CD4-positive, CD25-positive, alpha-beta regulatory T cell (primary cell): ENCODE results near the gene PCED1A. TPM values are rescaled to one million over a fixed set of nuclear protein-coding genes. Genes with fewer than 3 reads are reported as not detected.

Experiments
- ATAC-seq, 2 donors: fragments of 150-1000 bp; cut with Tn5 transposase; one replicate each; pipeline ENCODE4 v1.10.0; 2021; ENCODE audit warnings: low read depth in 2 of 2, moderate number of reproducible peaks in 2 of 2, moderate library complexity in 1 of 2
- DNase-seq, 3 donors: peaks; one replicate each; pipeline versions ENCODE4 v3.0.0 to v3.0.0-alpha.2; 2012 to 2022; ENCODE audit warnings: mixed read lengths in 1 of 3
- H3K27ac ChIP-seq: one replicate; pipeline ENCODE4 v1.7.0; 2013; ENCODE audit warnings: mild to moderate bottlenecking, low read length; ENCODE audit not compliant: insufficient read depth, poor library complexity, severe bottlenecking
- H3K27me3 ChIP-seq: one replicate; pipeline ENCODE4 v1.7.0; 2013; ENCODE audit warnings: low read length; ENCODE audit not compliant: control insufficient read depth, insufficient read depth
- H3K36me3 ChIP-seq: one replicate; pipeline ENCODE4 v1.7.0; 2013; ENCODE audit warnings: mild to moderate bottlenecking, low read length, moderate library complexity; ENCODE audit not compliant: control insufficient read depth, insufficient read depth
- H3K4me1 ChIP-seq: 2 replicates; pipeline ENCODE4 v1.7.0; 2013; ENCODE audit warnings: mild to moderate bottlenecking, low read length; ENCODE audit not compliant: insufficient read depth, control insufficient read depth, poor library complexity, severe bottlenecking
- H3K4me3 ChIP-seq: one replicate; pipeline ENCODE4 v1.7.0; 2013; ENCODE audit warnings: low read depth, mild to moderate bottlenecking, low read length, moderate library complexity
- H3K9me3 ChIP-seq, 2 experiments: 1 replicate in 1 of 2; 2 replicates in 1 of 2; pipeline ENCODE4 v1.7.0; 2013; ENCODE audit warnings: low read length in 2 of 2, mild to moderate bottlenecking in 1 of 2, moderate library complexity in 1 of 2; ENCODE audit not compliant: control insufficient read depth in 2 of 2
- H3K27ac Mint-ChIP-seq, 3 donors: one replicate each; pipeline ENCODE4 v1.8.0; 2020 to 2022; ENCODE audit warnings: mild to moderate bottlenecking in 3 of 3, mixed read lengths in 3 of 3, moderate library complexity in 2 of 3
- H3K27me3 Mint-ChIP-seq: one replicate; pipeline ENCODE4 v1.8.0; 2022; ENCODE audit warnings: mild to moderate bottlenecking, mixed read lengths
- H3K36me3 Mint-ChIP-seq: one replicate; pipeline ENCODE4 v1.8.0; 2020; ENCODE audit warnings: mixed read lengths
- H3K4me1 Mint-ChIP-seq, 4 donors: one replicate each; pipeline ENCODE4 v1.8.0; 2020 to 2022; ENCODE audit warnings: mixed read lengths in 4 of 4, mild to moderate bottlenecking in 1 of 4
- H3K4me3 Mint-ChIP-seq, 4 donors: one replicate each; pipeline ENCODE4 v1.8.0; 2020 to 2022; ENCODE audit warnings: mild to moderate bottlenecking in 4 of 4, mixed read lengths in 4 of 4, moderate library complexity in 3 of 4
- H3K9me3 Mint-ChIP-seq, 7 donors: one replicate each; pipeline ENCODE4 v1.8.0; 2020 to 2022; ENCODE audit warnings: mixed read lengths in 7 of 7, mild to moderate bottlenecking in 3 of 7, moderate library complexity in 2 of 7
- polyA plus RNA-seq, 4 donors: library from polyadenylated mRNA; unstranded; fragments of 300-500 nt; fragmentation: Illumina TruSeq; gene quantifications; one replicate each; pipeline ENCODE4 v1.2.3, GENCODE V29; 2021
- total RNA-seq: library from RNA; stranded (reverse); gene quantifications from one replicate; pipeline ENCODE4 v1.2.3, GENCODE V29; 2022

PCED1A gene
- total RNA-seq, result 47.2 TPM
- 10 to 100 TPM; 17.8 to 24.9 (median 19.5) TPM for polyA plus RNA-seq

DNA sequence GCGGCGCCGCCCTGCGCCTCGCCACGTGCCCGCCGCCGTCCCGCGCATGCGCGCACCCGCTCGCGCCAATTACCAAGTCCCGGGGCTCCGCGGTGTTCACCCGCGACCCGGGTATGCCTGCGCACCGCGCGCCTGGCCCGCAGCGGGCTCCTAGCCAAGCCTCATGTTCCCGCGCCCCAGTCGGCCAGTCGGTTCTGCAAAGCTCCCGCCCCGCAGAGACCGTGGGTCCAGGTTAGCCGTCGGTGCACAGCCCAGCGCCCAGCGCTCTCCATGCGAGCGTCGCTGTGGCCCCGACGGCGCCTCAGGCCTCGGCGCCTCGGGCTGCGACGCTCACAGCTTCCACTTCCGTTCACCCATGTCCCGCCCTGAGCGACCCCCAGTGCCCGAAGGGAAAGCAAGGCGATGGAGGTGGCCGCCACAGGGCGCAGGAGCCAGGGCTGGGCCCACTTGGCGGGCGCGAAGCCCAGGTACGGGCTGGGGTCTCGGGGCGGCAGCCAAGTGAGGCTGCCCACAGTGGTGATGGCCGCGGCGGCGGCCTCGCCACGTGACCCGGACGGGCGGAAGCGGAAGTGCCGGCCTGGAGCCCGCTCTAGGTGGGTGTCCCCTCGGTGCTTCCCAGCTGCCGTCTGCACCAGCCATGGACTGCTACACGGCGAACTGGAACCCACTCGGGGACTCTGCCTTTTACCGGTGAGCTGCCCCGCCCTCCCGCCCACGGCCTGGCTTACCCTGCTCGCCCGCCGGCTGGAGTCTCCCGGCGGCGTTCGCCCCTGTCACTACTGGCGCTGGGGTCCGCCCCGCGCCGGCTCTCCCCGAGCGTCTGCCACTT is at the start of gene PCED1A, which contains the start of gene VPS16:
PCED1A (minus strand) TSS at position 518 of the 829 bp plus-strand sequence. CDS start 743 bp downstream, outside the sequence.
VPS16 (plus strand) TSS at position 608 of the 829 bp plus-strand sequence; CDS start at position 638, 30 bp downstream.
- ATAC-seq, result peak; percentile 96 to 97
- H3K4me1 ChIP-seq, result peaks cover 23% of the 10 kb centered on the region
- H3K9me3 Mint-ChIP-seq, result no peaks in the 10 kb centered on the region
- no peaks in the 10 kb centered on the region for H3K27me3 ChIP-seq
- H3K27ac ChIP-seq, result peak within 1 kb of the TSS; percentile 77
- H3K9me3 ChIP-seq, result no peaks in the 10 kb centered on the region
- H3K4me3 ChIP-seq, result peak within 1 kb of the TSS; percentile 87
- peaks cover 24 to 56% (median 27%) of the 10 kb centered on the region in 4 donors for H3K4me1 Mint-ChIP-seq
- peak; percentile 84 to 93 (median 88) for DNase-seq
- H3K4me3 Mint-ChIP-seq, result peak within 1 kb of the TSS; percentile 86 to 92 (median 89)
- peaks cover 2% of the 10 kb centered on the region for H3K36me3 ChIP-seq
- H3K27me3 Mint-ChIP-seq, result no peaks in the 10 kb centered on the region
- H3K36me3 Mint-ChIP-seq, result peaks cover 8% of the 10 kb centered on the region
- peak within 1 kb of the TSS; percentile 86 to 93 (median 92) for H3K27ac Mint-ChIP-seq

- Histone ChIP-seq H3K9me3 (no peaks in the 10 kb centered on the region), H3K27me3 (no peaks in the 10 kb centered on the region), H3K36me3 (peaks cover 2% of the 10 kb centered on the region), H3K4me3 (no peak overlapping the region), H3K4me1 (peaks cover 3% of the 10 kb centered on the region), H3K27ac (no peak overlapping the region)
- DNase-seq (no peak), ATAC-seq (no peak)
- Mint-ChIP-seq H3K27me3 (no peaks in the 10 kb centered on the region), H3K4me1 (peaks cover 46 to 69% (median 53%) of the 10 kb centered on the region in 4 donors), H3K36me3 (peaks cover 29% of the 10 kb centered on the region), H3K27ac (peak overlapping the region in 1 of 3 donors; percentile 59), H3K9me3 (peaks cover 0 to 6% (median 1%) of the 10 kb centered on the region in 7 donors), H3K4me3 (peak overlapping the region in 1 of 4 donors; percentile 11)
These were observed 49.3 kb upstream of the PCED1A start for GRCh38 chr20:2889797-2890196.

GRCh38 chr20:2889209-2889608 is 48.8 kb upstream of the PCED1A start:
- H3K9me3 ChIP-seq, result no peaks in the 10 kb centered on the region
- Mint-ChIP-seq H3K4me3 (no peak overlapping the region), H3K36me3 (peaks cover 26% of the 10 kb centered on the region), H3K27me3 (no peaks in the 10 kb centered on the region), H3K9me3 (peaks cover 0 to 2% (median 1%) of the 10 kb centered on the region in 7 donors), H3K4me1 (peaks cover 50 to 71% (median 57%) of the 10 kb centered on the region in 4 donors), H3K27ac (no peak overlapping the region)
- peaks cover 2% of the 10 kb centered on the region for H3K36me3 ChIP-seq
- H3K27me3 ChIP-seq, result no peaks in the 10 kb centered on the region
- H3K4me3 ChIP-seq, result no peak overlapping the region
- no peak overlapping the region for H3K27ac ChIP-seq
- DNase-seq (no peak), ATAC-seq (no peak)
- peaks cover 7% of the 10 kb centered on the region for H3K4me1 ChIP-seq

- peak overlapping the region in 2 of 3 donors; percentile 11 to 48 for H3K27ac Mint-ChIP-seq
- no peaks in the 10 kb centered on the region for H3K27me3 ChIP-seq
- peaks cover 2% of the 10 kb centered on the region for H3K36me3 ChIP-seq
- DNase-seq, result no peak
- no peaks in the 10 kb centered on the region for H3K27me3 Mint-ChIP-seq
- H3K9me3 Mint-ChIP-seq, result peaks cover 0 to 2% (median 0%) of the 10 kb centered on the region in 7 donors
- peaks cover 21% of the 10 kb centered on the region for H3K36me3 Mint-ChIP-seq
- no peak overlapping the region for H3K4me3 Mint-ChIP-seq
- H3K4me3 ChIP-seq, result no peak overlapping the region
- H3K4me1 ChIP-seq, result peaks cover 13% of the 10 kb centered on the region
- peaks cover 55 to 76% (median 63%) of the 10 kb centered on the region in 4 donors for H3K4me1 Mint-ChIP-seq
- H3K9me3 ChIP-seq, result no peaks in the 10 kb centered on the region
- no peak for ATAC-seq
- H3K27ac ChIP-seq, result no peak overlapping the region
These were observed 47.9 kb upstream of the PCED1A start for GRCh38 chr20:2888224-2888955.

- H3K36me3 ChIP-seq, result peaks cover 2% of the 10 kb centered on the region
- DNase-seq (no peak), ATAC-seq (no peak)
- no peak overlapping the region for H3K27ac ChIP-seq
- Mint-ChIP-seq H3K27ac (peak overlapping the region in 1 of 3 donors; percentile 48), H3K27me3 (no peaks in the 10 kb centered on the region), H3K4me3 (peak overlapping the region in 1 of 4 donors; percentile 17), H3K4me1 (peaks cover 50 to 77% (median 58%) of the 10 kb centered on the region in 4 donors), H3K9me3 (peaks cover 0 to 2% (median 0%) of the 10 kb centered on the region in 7 donors), H3K36me3 (peaks cover 21% of the 10 kb centered on the region)
- H3K4me3 ChIP-seq, result no peak overlapping the region
- no peaks in the 10 kb centered on the region for H3K27me3 ChIP-seq
- no peaks in the 10 kb centered on the region for H3K9me3 ChIP-seq
- peaks cover 13% of the 10 kb centered on the region for H3K4me1 ChIP-seq
These were observed 47.3 kb upstream of the PCED1A start for GRCh38 chr20:2887715-2888114.

DNA sequence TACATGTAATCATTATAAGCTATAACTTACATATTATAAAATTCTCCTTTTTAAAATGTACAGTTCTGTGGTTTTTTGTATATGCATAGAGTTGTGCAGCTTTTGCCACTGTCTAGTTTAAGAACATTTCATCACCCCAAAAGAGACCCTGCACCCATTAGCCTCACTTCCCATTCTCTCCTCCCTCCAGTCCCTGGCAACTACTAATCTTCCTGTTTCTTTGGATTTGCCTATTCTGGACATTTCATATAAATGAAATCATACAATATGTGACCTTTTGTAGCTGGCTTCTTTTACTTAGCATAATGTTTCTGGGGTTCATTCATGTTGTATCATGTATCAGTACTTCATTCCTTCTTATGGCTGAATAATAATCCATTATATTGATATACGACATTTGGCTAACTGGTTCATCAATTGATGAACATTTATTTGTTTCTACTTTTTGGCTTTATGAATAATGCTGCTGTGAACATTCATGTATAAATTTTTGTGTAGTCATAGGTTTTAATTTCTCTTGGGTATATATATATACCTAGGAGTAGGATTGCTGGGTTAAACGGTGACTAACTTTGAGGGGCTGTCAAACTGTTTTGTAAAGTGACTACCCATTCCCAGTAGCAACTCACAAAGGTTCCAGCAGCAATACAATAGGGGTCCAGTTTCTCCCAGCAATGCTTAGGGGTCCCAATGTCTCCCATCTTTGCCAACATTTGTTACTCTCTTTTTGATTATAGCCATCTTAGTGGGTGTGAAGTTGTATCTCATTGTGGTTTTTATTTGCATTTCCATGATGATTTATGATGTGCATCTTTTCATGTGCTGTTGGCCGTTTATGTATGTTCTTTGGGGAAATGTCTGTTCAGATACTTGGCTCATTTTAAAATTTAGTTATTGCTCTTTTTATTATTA is 43.5 kb upstream of the PCED1A start:
- Histone ChIP-seq H3K4me1 (peaks cover 16% of the 10 kb centered on the region), H3K27ac (no peak overlapping the region), H3K4me3 (no peak overlapping the region), H3K36me3 (no peaks in the 10 kb centered on the region), H3K27me3 (no peaks in the 10 kb centered on the region), H3K9me3 (no peaks in the 10 kb centered on the region)
- no peak for DNase-seq
- no peak for ATAC-seq
- Mint-ChIP-seq H3K36me3 (peaks cover 11% of the 10 kb centered on the region), H3K4me1 (peaks cover 30 to 76% (median 45%) of the 10 kb centered on the region in 4 donors), H3K4me3 (peak overlapping the region in 2 of 4 donors; percentile 25 to 68), H3K27ac (no peak overlapping the region), H3K9me3 (peaks cover 0 to 1% (median 0%) of the 10 kb centered on the region in 7 donors), H3K27me3 (no peaks in the 10 kb centered on the region)

DNA sequence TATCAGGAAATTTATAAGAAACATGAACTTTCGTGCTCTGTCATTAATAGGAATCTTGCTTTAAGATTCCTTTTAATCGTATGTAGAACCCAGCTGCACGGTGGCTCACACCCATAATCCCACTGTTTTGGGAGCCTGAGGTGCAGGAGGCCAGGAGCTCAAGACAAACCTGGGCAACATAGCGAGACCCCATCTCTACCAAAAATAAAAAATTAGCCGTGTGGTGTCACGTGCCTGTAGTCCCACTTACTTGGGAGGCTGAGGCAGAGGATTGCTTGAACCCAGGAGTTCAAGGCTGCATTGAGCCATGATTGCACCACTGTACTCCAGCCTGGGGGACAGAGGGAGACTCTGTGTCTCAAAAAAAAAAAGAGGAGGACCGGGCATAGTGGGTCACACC is 40.2 kb upstream of the PCED1A start:
- Histone ChIP-seq H3K4me1 (peaks cover 22% of the 10 kb centered on the region), H3K27me3 (no peaks in the 10 kb centered on the region), H3K4me3 (no peak overlapping the region), H3K27ac (no peak overlapping the region), H3K9me3 (no peaks in the 10 kb centered on the region), H3K36me3 (no peaks in the 10 kb centered on the region)
- no peak for ATAC-seq
- Mint-ChIP-seq H3K36me3 (peaks cover 11% of the 10 kb centered on the region), H3K4me1 (peaks cover 27 to 79% (median 49%) of the 10 kb centered on the region in 4 donors), H3K27ac (no peak overlapping the region), H3K9me3 (no peaks in the 10 kb centered on the region), H3K27me3 (no peaks in the 10 kb centered on the region), H3K4me3 (no peak overlapping the region)
- no peak for DNase-seq
